ENCODE data around the gene FBLIM1.

The FBLIM1 gene

DNA sequence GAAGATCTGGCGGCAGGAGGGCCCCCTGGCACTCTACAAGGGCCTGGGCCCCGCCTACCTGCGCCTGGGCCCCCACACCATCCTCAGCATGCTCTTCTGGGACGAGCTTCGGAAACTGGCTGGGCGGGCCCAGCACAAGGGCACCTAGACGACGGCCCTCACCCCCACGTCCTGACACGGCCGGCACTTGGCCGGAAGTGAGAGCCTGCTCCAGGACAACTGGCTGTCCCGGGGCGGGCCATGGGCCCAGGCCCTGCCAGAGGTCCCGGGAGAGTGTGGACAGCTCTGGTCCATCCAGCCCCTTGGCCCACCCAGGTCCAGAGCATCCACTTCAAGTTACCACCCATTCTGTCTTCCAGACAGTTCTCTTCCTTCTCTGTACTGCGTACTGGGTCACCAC lies 19.3 kb upstream of the FBLIM1 start:
- no peak overlapping the region for H3K4me3 ChIP-seq (ENCODE audit: low read depth, low read length)
- TF ChIP-seq, protein P1, sequence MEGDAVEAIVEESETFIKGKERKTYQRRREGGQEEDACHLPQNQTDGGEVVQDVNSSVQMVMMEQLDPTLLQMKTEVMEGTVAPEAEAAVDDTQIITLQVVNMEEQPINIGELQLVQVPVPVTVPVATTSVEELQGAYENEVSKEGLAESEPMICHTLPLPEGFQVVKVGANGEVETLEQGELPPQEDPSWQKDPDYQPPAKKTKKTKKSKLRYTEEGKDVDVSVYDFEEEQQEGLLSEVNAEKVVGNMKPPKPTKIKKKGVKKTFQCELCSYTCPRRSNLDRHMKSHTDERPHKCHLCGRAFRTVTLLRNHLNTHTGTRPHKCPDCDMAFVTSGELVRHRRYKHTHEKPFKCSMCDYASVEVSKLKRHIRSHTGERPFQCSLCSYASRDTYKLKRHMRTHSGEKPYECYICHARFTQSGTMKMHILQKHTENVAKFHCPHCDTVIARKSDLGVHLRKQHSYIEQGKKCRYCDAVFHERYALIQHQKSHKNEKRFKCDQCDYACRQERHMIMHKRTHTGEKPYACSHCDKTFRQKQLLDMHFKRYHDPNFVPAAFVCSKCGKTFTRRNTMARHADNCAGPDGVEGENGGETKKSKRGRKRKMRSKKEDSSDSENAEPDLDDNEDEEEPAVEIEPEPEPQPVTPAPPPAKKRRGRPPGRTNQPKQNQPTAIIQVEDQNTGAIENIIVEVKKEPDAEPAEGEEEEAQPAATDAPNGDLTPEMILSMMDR (IDR thresholded peaks at IDR 0.05; ENCODE audit: low read depth, low read length, missing control alignments), result no peak
- no peak for DNase-seq (ENCODE audit: low read depth)

DNA sequence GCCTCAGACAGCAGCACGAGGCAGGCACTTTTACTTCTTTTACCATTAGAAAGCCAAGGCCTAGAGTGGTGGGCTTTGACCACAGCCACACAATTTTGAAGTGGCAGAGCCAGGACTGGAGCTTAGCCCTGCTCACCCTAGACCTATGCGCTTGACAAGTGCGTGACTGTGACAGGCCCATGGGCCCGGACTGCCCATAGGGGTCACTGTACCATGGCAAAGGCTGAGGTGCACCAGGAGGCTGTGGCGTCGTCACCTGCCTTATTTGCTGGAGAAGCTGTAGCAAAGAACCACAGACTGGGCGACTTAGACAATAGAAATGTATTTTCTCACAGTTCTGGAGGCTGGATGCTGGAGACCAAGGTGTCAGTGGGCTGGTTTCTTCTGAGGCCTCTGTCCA lies 18.9 kb upstream of the FBLIM1 start:
- H3K4me3 ChIP-seq (ENCODE audit: low read depth, low read length), result no peak overlapping the region
- TF ChIP-seq, protein P1 (IDR thresholded peaks at IDR 0.05; ENCODE audit: low read depth, low read length, missing control alignments), result no peak
- no peak for DNase-seq (ENCODE audit: low read depth)

DNA sequence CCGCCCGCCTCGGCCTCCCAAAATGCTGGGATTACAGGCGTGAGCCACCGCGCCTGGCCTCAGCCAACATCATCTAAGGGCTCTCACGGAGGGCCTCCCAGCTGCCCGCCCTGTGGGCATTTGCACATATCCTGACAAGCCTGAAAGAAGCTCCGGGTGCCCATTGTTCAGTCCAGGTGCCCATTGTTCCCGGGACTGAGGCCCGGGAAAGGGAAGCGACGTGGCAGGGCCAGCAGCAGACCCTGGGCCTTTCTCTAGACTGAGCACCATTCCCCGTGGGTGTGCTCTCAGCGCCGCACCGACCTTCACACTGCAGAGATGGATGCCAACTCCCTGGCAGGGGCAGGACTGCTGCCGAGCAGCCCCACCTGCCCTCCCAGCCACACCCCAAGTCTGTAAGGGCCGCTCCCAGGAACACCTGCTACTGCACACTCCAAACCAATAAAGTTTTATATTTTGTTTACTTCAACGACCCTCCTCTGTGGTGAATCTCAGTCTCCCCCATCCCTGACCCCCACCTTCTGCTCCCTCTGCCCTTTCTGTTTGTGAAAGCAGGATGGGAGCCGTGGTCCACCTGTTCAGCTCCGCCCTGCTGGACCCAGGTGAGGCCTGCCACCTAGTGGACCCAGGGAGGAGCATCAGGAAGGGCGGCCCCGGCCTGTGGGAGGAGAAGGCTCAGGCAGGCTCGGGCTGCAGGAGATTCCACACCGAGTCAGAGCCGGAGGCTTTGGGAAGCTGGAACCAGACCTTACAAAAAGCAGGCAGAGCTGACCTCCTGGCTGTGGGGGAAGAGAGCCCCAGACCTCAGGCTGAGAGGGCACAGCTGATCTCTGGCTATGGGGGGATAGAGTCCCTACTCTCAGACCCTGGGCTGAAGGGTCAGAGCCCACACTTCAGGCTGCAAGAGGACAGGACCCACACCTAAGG lies 17.4 kb upstream of the FBLIM1 start:
- TF ChIP-seq, protein P1 (IDR thresholded peaks at IDR 0.05; ENCODE audit: low read depth, low read length, missing control alignments), result peak; percentile 89
- peak; percentile 33 for DNase-seq (ENCODE audit: low read depth)
- no peak overlapping the region for H3K4me3 ChIP-seq (ENCODE audit: low read depth, low read length)

DNA sequence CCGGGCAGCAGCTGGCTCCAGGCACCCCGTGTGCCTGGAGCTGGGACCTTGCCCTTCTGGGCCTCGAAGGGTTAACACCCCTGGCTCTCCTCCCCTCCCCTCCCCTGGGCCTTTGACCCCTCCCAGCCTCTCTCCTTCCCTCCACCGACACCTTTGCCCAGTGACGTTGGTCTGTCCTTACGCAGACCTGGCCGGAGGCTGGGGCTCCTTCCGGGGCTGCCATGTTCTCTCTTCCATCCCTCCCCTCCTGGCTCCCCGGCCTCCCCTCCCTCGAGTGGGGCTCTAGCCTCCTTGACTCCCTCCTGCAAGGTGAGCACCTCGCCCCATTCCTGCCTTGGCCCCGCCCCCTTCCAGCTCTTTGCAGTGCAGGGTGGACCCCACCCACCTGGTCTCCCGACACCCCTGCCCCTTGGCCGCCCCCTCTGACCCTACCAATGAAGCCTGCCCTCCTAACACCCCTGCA lies 16.2 kb upstream of the FBLIM1 start, which contains the start of gene TMEM82:
Gene TMEM82, plus strand, starts transcription at position 161 of the 463 bp plus-strand sequence. Its CDS starts 61 bp downstream, at position 222.
- no peak for DNase-seq (ENCODE audit: low read depth)
- TF ChIP-seq, protein P1 (IDR thresholded peaks at IDR 0.05; ENCODE audit: low read depth, low read length, missing control alignments), result no peak
- H3K4me3 ChIP-seq (ENCODE audit: low read depth, low read length), result no peak within 1 kb of the TSS

DNA sequence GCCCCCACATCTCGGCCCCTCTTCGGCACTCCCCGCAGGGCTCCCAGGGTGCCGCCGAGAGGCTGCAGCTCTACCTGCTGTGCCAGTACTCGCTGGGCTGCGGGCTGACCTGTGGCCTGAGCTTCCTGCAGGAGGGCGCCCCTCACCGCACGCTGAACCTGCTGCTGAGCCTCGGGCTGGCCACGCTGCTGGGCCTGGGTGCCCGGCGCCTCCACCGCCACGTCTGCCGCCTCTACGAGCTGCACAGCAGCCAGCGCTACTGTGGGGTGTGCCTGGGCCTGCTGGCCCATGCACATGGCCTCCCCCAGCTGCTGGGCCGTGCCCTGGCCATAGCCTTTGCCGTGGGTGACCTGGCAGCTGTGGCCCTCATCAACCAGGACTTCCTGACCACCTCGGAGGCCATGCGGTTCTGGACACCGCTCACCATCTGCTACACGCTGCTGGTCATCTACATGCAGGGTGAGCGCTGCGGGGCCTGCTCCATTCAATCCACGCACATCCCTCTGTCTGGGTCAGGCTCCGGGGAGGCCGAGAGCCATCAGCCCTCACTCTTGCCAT lies 14.4 kb upstream of the FBLIM1 start:
- TF ChIP-seq, protein P1 (IDR thresholded peaks at IDR 0.05; ENCODE audit: low read depth, low read length, missing control alignments), result no peak

DNA sequence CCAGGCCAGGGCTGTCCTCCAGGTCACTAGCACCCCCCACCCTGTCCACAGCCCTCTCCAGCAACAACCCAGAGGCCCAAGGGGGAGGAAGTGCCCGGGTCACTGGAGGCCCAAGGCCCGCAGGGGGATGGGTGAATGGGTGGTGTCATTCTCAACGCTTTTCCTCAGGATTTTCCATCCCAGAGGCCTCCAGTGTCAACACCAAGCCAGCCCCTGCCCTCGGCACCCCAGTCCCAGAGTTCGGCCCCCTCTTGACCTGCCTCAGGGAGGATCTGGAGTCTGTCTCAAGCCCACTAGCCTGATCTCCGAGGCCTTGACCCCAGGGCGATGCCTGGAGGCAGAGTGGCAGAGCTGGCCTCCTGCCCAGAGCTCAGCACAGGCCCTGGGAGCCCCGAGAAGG lies 11.2 kb upstream of the FBLIM1 start:
- no peak for DNase-seq (ENCODE audit: low read depth)
- H3K4me3 ChIP-seq (ENCODE audit: low read depth, low read length), result no peak overlapping the region
- TF ChIP-seq, protein P1 (IDR thresholded peaks at IDR 0.05; ENCODE audit: low read depth, low read length, missing control alignments), result no peak

More for the DNA sequence above, 14.4 kb upstream of the FBLIM1 start:
- no peak overlapping the region for H3K4me3 ChIP-seq (ENCODE audit: low read depth, low read length)
- DNase-seq (ENCODE audit: low read depth), result no peak
